ENCODE data around the gene F2.

Gene F2

DNA sequence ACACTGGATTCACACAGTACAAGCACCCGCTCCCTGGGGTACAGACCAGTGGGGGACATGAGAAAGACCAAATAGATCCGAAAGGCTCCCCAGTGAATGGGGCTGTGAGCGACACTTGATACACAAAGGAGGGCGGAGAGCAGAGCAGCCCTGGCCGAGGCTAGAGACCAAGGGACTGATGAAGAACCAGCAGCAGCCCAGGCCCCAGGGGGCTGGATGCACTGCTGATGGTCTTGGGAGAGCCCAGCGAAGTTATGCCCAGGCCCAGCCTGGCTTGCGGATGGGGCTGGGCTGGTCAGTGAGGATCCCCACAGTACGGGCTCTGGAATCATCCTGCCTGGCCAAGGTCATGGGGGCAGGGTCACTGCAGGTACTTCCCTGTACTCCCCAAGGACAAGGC lies 41.8 kb upstream of the F2 start:
- no peaks in the 10 kb centered on the region for H3K27me3 ChIP-seq (ENCODE audit: insufficient read depth, poor library complexity, severe bottlenecking)
- no peak overlapping the region for H3K4me3 ChIP-seq (replicated peaks; ENCODE audit: insufficient read depth, low read length)
- no peak for DNase-seq (ENCODE audit: low read depth in 1 of 2, low spot score in 1 of 2)
- TF ChIP-seq GABPA (IDR thresholded peaks at IDR 0.05; ENCODE audit: low read depth) (no peak), SPI1 (IDR thresholded peaks at IDR 0.05; ENCODE audit: borderline replicate concordance, low read depth) (no peak), POLR2AphosphoS5 (IDR thresholded peaks at IDR 0.05; ENCODE audit: low read depth) (peak; percentile 9; the same call in 1 of the 2 replicates)
- TF ChIP-seq, protein P1, sequence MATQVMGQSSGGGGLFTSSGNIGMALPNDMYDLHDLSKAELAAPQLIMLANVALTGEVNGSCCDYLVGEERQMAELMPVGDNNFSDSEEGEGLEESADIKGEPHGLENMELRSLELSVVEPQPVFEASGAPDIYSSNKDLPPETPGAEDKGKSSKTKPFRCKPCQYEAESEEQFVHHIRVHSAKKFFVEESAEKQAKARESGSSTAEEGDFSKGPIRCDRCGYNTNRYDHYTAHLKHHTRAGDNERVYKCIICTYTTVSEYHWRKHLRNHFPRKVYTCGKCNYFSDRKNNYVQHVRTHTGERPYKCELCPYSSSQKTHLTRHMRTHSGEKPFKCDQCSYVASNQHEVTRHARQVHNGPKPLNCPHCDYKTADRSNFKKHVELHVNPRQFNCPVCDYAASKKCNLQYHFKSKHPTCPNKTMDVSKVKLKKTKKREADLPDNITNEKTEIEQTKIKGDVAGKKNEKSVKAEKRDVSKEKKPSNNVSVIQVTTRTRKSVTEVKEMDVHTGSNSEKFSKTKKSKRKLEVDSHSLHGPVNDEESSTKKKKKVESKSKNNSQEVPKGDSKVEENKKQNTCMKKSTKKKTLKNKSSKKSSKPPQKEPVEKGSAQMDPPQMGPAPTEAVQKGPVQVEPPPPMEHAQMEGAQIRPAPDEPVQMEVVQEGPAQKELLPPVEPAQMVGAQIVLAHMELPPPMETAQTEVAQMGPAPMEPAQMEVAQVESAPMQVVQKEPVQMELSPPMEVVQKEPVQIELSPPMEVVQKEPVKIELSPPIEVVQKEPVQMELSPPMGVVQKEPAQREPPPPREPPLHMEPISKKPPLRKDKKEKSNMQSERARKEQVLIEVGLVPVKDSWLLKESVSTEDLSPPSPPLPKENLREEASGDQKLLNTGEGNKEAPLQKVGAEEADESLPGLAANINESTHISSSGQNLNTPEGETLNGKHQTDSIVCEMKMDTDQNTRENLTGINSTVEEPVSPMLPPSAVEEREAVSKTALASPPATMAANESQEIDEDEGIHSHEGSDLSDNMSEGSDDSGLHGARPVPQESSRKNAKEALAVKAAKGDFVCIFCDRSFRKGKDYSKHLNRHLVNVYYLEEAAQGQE (IDR thresholded peaks at IDR 0.05; ENCODE audit: insufficient replicate concordance, low read depth), result no peak
- TF ChIP-seq, protein P2, sequence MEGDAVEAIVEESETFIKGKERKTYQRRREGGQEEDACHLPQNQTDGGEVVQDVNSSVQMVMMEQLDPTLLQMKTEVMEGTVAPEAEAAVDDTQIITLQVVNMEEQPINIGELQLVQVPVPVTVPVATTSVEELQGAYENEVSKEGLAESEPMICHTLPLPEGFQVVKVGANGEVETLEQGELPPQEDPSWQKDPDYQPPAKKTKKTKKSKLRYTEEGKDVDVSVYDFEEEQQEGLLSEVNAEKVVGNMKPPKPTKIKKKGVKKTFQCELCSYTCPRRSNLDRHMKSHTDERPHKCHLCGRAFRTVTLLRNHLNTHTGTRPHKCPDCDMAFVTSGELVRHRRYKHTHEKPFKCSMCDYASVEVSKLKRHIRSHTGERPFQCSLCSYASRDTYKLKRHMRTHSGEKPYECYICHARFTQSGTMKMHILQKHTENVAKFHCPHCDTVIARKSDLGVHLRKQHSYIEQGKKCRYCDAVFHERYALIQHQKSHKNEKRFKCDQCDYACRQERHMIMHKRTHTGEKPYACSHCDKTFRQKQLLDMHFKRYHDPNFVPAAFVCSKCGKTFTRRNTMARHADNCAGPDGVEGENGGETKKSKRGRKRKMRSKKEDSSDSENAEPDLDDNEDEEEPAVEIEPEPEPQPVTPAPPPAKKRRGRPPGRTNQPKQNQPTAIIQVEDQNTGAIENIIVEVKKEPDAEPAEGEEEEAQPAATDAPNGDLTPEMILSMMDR (IDR thresholded peaks at IDR 0.05; ENCODE audit: insufficient read depth, low read length), result no peak
- H3K27ac ChIP-seq (replicated peaks), result peak overlapping the region; percentile 88

DNA sequence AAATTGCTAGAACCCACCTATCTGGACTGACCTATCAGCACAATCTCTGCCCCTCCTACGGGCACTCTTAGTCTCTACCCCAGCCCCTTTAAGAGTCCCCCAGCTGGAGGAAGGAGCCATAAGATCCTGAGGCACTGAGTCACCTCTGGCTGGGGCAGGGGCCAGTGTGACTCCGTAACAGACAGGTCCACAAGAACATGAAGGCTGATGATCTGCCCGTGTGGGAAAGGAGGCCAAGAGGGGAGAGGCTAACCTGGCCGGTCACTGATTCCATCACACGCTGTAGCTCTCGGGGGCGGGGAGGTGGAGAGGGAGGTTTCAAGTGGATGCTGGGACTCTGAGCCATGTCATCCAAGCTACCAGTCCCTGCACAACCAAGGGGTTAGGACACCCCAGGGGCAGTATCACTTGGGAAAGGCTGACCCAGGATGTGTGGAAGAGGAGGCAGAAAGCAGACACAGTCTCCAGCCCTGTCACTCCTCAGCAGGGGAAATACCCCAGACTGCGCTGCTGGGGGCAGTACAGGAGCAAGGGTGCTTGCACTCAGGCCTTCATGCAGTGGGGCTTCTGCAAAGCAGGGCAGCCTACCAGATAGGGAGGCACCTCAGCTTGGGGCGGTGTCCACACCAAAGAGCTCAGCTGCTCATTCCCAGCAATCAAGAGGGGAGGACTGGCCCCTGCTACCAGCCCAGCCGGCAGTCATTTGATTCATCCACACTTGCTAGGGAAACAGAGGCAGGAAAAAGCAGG lies 40.8 kb upstream of the F2 start:
- no peak for TF ChIP-seq POLR2AphosphoS5 (IDR thresholded peaks at IDR 0.05; ENCODE audit: low read depth)
- TF ChIP-seq, protein P1 (IDR thresholded peaks at IDR 0.05; ENCODE audit: insufficient replicate concordance, low read depth), result no peak
- TF ChIP-seq SPI1 (IDR thresholded peaks at IDR 0.05; ENCODE audit: borderline replicate concordance, low read depth), result no peak
- TF ChIP-seq, protein P2 (IDR thresholded peaks at IDR 0.05; ENCODE audit: insufficient read depth, low read length), result no peak
- no peak for TF ChIP-seq GABPA (IDR thresholded peaks at IDR 0.05; ENCODE audit: low read depth)
- H3K4me3 ChIP-seq (replicated peaks; ENCODE audit: insufficient read depth, low read length), result no peak overlapping the region
- DNase-seq (ENCODE audit: low read depth in 1 of 2, low spot score in 1 of 2), result no peak
- H3K27ac ChIP-seq (replicated peaks), result peak overlapping the region; percentile 88; the same call in 1 of the 2 replicates
- H3K27me3 ChIP-seq (ENCODE audit: insufficient read depth, poor library complexity, severe bottlenecking), result no peaks in the 10 kb centered on the region

DNA sequence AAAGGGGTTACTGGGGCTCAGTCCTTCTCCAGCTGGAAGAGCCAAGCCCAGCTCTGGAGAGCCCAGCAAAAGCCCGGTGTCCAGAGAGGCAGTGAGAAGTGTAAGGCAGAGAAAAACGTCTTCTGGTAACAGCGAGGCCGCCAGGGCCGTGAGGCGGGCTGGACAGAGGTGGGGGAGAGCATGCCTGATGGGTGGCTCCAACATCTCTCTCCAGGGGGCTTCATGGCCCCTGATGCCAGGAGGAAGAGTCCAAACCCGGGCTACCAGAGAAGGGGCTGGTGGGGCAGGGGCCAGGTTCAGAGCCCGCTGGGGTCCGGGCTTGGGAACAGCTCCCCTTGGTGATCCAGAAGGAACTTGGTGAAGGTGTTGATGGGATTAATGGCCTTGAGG lies 40.3 kb upstream of the F2 start:
- Histone ChIP-seq H3K4me3 (replicated peaks; ENCODE audit: insufficient read depth, low read length) (no peak overlapping the region), H3K27me3 (ENCODE audit: insufficient read depth, poor library complexity, severe bottlenecking) (no peaks in the 10 kb centered on the region), H3K27ac (replicated peaks) (peak overlapping the region; percentile 88; the same call in 1 of the 2 replicates)
- TF ChIP-seq, protein P2 (IDR thresholded peaks at IDR 0.05; ENCODE audit: insufficient read depth, low read length), result no peak
- TF ChIP-seq GABPA (IDR thresholded peaks at IDR 0.05; ENCODE audit: low read depth) (no peak), SPI1 (IDR thresholded peaks at IDR 0.05; ENCODE audit: borderline replicate concordance, low read depth) (no peak), POLR2AphosphoS5 (IDR thresholded peaks at IDR 0.05; ENCODE audit: low read depth) (no peak)
- TF ChIP-seq, protein P1 (IDR thresholded peaks at IDR 0.05; ENCODE audit: insufficient replicate concordance, low read depth), result no peak
- no peak for DNase-seq (ENCODE audit: low read depth in 1 of 2, low spot score in 1 of 2)
